ENCODE results near the gene SLC6A16.

The SLC6A16 gene

DNA sequence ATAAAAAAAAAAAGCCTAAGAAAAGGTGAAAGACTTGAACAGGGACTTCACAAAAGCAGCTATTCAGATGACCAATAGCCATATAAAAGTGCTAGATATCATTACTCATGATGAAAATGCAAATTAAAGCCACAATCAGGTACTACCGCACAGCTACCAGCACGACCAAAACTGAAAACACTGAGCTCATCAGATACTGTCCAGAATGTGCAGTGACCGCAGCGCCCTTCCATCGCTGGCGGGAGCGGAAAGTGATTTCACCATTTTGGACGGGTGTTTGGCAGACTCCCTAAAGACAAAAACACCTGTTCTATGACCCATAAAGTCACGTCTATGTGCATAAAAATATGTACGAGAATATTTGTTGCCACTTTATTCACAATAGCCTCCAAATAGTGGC lies 60.7 kb downstream of the SLC6A16 start:
- no peak for DNase-seq

DNA sequence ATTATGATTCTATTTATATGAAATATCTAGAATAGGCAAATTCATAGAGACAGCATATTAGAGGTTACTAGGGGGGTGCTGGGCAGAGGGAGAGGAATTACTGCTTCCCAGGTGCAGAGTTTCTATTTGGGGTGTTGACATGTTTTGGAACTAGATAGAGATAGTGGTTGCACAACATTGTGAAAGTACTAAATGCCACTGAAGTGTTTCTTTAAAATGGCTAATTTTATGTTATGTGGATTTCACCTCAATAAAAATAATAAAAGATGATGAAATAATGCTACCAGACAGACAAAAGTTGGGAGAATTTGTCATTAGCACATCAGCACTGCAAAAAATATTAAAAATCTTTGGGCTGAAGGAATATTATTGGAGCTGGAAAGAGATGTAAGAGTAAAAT lies 63.4 kb downstream of the SLC6A16 start:
- DNase-seq = no peak

DNA sequence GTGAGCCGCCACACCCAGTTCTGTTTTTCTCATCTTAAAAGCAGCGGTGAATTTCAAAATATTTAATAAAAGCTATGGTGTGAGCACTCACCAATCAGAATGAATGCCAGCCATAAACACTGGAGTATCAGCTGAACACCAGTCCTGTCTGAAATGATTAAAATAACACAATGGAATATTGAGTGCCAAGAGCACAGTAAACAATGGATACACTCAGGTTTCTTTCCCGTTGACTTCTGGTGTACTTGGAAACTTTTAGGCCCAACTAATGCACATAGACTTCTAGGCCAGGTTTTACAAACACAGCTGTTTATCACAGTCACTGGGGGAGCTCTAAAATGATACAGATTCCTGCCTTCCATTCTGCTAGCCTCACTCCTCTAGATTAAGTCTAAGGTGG lies 68.3 kb downstream of the SLC6A16 start:
- no peak for DNase-seq

DNA sequence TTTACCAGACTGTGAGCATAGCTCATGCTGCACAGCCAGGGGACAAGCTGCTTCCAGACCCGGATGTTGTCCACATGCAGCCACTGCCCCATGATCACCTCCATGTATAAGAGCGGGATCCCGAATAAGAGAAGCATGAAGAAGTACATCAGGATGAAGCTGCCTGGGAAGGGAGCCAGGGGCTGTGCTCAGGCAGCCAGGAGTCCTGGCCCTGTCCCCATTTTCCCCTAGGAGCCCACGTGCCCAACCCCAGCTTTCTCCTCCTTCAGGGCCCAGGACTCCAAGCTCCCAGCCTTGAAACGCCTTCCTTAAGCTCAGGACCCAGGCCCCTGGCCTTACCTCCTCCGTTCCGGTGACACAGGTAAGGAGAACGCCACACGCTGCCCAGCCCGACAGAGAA lies 69.3 kb downstream of the SLC6A16 start:
- DNase-seq = no peak

DNA sequence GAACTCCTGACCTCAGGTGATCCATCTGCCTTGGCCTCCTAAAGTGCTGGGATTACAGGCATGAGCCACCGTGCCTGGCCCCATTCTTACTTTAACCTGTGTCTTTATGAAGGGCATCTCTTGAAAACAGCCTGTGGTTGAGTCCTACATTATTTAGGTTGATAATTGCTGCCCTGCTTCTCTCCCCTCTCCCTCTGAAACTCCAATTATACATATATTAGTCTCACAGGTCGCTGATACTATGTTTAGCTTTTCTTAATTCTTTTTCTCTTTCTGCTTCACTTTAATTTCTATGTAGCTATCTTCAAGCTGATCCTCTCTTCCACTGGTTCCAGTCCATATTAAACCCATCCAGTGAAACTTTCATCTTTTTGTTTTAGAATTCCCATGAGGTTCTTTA lies 75.1 kb downstream of the SLC6A16 start:
- DNase-seq = no peak

DNA sequence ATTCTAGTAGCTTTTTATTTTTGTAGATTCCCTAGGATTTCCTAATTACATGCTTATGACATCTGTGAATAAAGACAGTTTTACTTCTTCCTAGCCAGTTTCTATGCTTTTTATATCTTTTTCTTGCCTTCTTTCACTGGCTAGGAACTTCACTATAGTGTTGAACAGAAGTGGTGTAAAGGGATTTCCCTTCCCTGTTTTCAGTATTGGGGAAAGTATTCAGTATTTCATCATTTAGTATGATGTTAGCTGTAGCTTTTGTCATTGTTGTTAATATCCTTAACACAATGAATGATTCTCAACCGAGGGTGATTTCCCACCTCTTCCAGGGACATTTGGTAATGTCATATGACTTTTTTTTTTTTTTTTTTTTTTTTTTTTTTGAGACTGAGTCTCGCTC lies 77.3 kb downstream of the SLC6A16 start:
- DNase-seq = no peak

DNA sequence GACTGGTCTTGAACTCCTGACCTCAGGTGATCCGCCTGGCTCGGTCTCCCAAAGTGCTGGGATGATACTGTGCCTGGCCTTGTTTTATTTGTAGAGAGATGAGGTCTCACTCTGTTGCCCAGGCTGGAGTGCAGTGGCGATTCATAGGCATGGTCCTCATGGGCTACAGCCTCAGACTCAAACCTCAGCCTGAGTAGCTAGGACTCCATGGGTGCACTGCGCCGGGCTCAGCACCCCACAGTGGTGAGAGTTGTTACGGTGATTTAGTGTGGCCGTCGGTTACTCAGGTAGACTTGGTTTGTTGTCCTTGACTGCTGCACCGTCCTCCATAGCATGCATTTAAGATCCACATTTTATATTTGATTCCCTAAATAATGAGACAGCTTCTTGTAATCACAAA lies 80.7 kb downstream of the SLC6A16 start:
- DNase-seq = no peak

DNA sequence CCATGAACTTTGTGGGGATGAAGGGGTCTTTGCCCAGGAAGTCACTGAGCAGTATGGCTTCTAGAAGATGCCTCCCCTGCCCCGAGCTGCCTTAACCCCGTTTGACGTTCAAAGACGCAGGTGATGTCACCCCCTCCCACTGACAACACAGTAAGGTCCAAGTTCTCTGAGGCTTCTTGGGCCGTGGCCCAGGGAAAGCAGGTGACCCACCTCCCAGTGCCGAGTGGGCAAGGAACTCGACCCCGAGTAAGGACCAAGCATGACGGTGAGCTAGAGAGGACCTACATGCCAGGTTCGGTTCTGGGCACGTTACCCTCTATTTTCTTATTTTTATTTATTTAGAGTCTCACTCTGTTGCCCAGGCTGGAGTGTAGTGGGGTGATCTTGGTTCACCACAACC lies 81.3 kb downstream of the SLC6A16 start:
- DNase-seq = no peak

DNA sequence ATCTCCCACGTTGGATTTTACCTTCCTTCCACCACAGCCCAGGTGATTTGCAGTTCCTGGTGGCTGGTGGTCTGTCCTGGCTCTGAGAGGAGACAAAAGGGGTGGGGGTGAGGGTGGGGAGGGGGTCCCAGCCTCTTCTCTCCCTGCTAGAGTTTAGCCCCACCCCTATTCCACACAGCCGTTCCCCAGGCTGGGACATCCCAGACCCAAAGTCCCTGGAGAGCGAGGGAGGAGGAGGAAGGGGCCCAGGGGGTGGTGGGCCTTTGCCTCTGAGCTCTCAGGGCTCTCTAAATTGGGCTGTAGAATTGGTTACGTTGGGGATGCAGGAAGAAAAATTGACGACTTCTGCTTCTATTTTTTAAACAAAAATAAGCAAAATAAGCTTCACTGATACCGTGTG lies 81.9 kb downstream of the SLC6A16 start:
- DNase-seq = no peak

DNA sequence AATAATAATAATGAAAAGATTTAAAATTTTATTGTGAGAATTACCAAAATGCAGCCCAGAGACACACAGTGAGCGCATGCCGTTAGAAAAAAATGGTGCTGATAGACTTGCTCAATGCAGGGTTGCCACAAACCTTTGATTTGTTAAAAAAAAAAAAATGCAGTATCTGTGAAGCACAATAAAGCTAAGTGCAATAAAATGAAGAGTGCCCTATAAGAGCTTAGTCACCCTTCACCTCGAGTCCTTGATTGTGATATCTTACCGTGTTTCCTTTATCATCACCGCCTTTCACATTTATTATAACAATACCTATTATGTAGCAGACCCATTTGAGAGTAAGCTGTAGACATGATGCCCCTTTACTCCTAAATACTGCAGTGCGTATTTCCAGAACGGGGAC lies 83.2 kb downstream of the SLC6A16 start:
- no peak for DNase-seq

All from NCI-H69 (cell line).